Heart left ventricle (tissue), 13 donors: ENCODE results near the gene OXCT2.

Experiments used
- POLR2A ChIP-seq, 2 donors: fragments of 450-650 bp; IDR thresholded peaks; one replicate each; pipeline ENCODE4 v1.6.1; 2017; ENCODE audit warnings: antibody characterized with exemption in 2 of 2, mild to moderate bottlenecking in 2 of 2, moderate library complexity in 2 of 2
- TF ChIP-seq, protein P1 (sequence below), 12 donors: fragments of 200-600 bp; sonication (generic) in 4 of 12; IDR thresholded peaks; one replicate each; pipeline versions ENCODE4 v1.5.0 to v1.8.0; 2018 to 2022; ENCODE audit warnings: antibody characterized with exemption in 12 of 12, mild to moderate bottlenecking in 5 of 12
- donor health status: ischemic (EF 13 %, LVEDD 7.1; RV severe dilation, severe dysfunction).
- donor health status: DM: no; HTN: yes; CAD: no.
- donor health status: DM: no; HTN: no; CAD: no.
- donor health status: ischemic (EF 25% LVEDD 6.9; RV normal size, moderate dysfunction).
- donor health status: ischemic (EF 25% LVEDD 5.7; RV mildly dilated, moderate dysfunction).
- donor health status: ischemic (EF 35%, LVEDD 5.7; RV mildly dilated, moderate dysfunction).
- donor health status: nonischemic (EF 11% LVEDD 7.7; RV severe dilation, severe dysfunction).
- donor health status: DM: yes; HTN: yes; CAD: no.
- donor health status: PGD.
- donor health status: ischemic (EF 29% LVEDD 5.4; RV normal size, mild dysfunction).
- donor health status: nonischemic (EF 23%, LVEDD 6.1; RV moderate dilation, normal function).

DNA sequence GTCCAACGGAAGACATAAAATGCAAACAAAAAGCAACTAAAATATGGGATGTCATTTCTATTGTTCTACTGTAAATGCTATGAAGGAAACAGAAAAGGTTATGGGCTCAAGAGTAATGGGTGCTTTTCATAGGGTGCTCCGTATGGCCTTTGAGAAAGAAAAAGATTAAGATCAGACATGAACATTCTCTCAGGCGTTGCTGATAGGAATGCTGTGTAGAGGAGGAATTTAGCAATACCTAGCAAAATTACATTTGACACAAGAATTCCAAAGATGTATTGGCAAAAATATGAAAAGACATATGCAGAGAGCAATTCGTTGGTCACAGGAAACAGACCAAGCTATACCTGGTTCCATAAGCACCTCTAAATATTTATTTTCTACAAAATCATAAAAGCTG lies 5.7 kb upstream of the OXCT2 start:
- TF ChIP-seq, protein P1, sequence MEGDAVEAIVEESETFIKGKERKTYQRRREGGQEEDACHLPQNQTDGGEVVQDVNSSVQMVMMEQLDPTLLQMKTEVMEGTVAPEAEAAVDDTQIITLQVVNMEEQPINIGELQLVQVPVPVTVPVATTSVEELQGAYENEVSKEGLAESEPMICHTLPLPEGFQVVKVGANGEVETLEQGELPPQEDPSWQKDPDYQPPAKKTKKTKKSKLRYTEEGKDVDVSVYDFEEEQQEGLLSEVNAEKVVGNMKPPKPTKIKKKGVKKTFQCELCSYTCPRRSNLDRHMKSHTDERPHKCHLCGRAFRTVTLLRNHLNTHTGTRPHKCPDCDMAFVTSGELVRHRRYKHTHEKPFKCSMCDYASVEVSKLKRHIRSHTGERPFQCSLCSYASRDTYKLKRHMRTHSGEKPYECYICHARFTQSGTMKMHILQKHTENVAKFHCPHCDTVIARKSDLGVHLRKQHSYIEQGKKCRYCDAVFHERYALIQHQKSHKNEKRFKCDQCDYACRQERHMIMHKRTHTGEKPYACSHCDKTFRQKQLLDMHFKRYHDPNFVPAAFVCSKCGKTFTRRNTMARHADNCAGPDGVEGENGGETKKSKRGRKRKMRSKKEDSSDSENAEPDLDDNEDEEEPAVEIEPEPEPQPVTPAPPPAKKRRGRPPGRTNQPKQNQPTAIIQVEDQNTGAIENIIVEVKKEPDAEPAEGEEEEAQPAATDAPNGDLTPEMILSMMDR (IDR thresholded peaks at IDR 0.05), result no peak
- TF ChIP-seq POLR2A (IDR thresholded peaks at IDR 0.05), result no peak
